Uterus (tissue), 2 donors: Measurements from ENCODE around the gene PPM1D.

ENCODE experiments used
- POLR2A ChIP-seq, 2 donors: fragments of 450-650 bp; IDR thresholded peaks; one replicate each; pipeline ENCODE4 v1.6.1; 2016; ENCODE audit warnings: antibody characterized with exemption in 2 of 2, mild to moderate bottlenecking in 1 of 2, moderate library complexity in 1 of 2
- TF ChIP-seq, protein P1 (sequence below), 4 experiments: fragments of 200-600 bp in 2 of 4; fragments of 450-650 bp in 2 of 4; sonication (generic) in 2 of 4; IDR thresholded peaks; one replicate each; pipeline ENCODE4 v1.5.1; 2016 to 2019; ENCODE audit warnings: antibody characterized with exemption in 4 of 4, mild to moderate bottlenecking in 2 of 4, moderate library complexity in 1 of 4

DNA sequence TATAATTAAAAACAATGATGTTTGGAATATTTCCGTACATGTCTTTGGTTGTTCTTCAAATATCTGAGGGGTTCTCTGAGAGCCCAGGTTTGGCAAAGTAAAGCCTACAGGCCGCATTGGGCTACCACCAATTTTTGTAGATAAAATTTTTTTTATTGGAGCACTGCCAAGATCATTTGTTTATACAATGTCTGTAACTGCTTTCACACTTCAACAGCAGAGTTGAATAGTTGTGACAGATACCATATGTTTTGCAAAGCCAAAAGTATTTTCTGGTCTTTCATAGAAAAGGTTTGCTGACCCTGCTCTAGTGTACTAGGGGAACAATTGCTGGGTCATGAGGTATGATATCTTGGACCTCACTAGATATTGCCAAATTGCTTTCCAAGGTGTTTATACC is 10.5 kb downstream of the PPM1D start:
- TF ChIP-seq, protein P1, sequence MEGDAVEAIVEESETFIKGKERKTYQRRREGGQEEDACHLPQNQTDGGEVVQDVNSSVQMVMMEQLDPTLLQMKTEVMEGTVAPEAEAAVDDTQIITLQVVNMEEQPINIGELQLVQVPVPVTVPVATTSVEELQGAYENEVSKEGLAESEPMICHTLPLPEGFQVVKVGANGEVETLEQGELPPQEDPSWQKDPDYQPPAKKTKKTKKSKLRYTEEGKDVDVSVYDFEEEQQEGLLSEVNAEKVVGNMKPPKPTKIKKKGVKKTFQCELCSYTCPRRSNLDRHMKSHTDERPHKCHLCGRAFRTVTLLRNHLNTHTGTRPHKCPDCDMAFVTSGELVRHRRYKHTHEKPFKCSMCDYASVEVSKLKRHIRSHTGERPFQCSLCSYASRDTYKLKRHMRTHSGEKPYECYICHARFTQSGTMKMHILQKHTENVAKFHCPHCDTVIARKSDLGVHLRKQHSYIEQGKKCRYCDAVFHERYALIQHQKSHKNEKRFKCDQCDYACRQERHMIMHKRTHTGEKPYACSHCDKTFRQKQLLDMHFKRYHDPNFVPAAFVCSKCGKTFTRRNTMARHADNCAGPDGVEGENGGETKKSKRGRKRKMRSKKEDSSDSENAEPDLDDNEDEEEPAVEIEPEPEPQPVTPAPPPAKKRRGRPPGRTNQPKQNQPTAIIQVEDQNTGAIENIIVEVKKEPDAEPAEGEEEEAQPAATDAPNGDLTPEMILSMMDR (IDR thresholded peaks at IDR 0.05): no peak
- TF ChIP-seq POLR2A (IDR thresholded peaks at IDR 0.05): no peak
